Endometrial microvascular endothelial cells (primary cell): Measurements from ENCODE around the gene MEGF9. TPM values are rescaled to one million over a fixed set of nuclear protein-coding genes. Genes with fewer than 3 reads are reported as not detected.
"Not testable (repeated sequence)": the region's sequence is repeated elsewhere in the genome, so short reads cannot be mapped to it uniquely, and the experiment has no call there.

Experiments used
- in situ Hi-C: cut with HindIII; loops from 2 replicates; pipeline ENCODE4 v1.10.0; 2017; ENCODE audit warnings: low sequenced_read_pairs, low pct_unique_long_range_greater_than_20kb; ENCODE audit errors: inconsistent ontology term
- total RNA-seq: library from RNA; depleted of rRNA; stranded (reverse); fragments of >200 nt; gene quantifications from one replicate; pipeline ENCODE4 v1.2.3, GENCODE V29; 2015; ENCODE audit errors: inconsistent ontology term

The MEGF9 gene
- 10.3 TPM for total RNA-seq

DNA sequence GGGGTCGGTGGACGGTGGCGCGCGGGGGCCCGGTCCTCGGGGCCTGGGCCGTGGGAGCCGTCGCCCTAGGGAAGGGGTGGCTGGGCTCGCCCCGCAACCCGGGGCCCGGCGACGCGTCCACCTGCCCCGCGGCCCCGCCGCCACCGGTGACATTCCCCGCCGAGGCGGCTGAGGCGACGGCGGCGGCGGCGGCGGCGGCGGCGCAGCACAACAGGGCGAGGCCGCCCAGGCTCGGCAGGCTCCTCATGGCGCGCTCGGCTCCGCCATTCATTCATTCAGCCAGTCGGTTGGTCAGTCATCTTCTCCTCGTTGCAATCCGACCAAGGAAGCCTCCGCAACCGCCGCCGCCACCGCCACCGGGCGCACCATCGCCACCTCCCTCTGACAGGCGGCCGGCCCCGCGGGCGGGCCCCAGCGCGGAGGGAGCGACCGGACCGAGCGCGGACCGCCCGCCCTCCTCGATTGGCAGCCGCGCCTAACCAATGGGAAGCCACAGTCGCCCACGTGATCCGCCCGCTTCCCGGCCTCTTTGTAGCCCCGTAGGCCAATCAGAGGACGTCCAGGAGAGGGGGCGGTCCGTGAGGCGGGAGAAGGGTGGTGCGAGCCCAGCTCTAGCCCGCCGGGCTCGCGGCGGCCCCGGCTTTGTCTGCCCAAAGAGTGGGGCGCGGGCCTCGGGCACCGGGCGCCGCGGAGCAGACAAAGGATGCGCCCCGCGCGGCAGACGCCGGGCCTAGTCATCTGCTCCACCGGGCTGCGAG is at the start of gene MEGF9:
TSS of gene MEGF9 (minus strand) at position 383 of the 758 bp plus-strand sequence. CDS start at position 271, 112 bp downstream.
- in situ Hi-C loops, result no loop called here

DNA sequence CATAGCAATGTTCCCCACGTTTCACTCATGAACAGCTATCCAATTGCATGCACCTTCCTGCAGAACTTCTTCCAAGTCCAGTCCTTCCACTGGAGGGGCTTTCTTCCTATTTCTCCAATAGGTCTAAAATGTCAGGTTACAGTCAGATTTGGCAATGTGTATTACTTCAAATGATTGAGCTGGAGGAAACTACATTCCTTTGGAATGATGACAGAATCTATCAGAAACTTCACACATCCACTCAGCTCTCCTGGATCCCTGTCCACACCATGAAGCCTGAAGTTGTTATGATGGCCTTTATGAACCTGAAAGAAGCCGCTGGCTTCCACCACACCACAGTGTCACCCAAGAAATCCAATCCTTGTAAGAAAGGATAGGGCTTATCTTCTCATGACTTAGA is 46.7 kb upstream of the MEGF9 start:
- in situ Hi-C loops, result no loop called here

DNA sequence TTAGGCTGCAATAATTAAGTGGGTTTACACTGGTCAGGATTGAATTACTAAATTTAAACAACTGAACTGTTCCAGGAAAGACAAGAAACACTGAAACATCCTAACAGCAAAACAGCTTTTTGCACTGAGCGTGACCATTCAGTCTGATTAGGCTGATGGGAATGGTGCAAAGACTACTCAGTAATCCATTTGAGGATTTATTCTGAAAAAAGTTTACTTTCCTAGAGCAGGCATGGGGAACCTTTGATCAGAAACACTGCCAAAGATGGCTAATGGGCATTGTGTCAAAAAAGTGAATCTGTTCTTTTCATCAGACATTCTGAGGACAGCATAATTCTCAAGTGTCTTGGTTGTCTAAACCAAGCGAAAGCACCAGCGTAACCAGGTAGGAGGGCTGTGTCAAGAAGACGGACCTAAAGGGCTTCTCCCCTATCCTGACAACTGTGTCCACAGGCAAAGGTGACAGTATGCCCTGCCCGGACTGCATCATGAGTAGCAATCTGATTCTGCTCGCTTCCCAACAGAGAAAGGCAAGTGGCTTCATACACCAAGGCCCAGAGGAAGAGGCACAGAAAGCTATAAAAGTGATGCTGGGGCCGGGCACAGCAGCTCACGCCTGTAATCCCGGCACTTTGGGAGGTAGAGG is 45.6 kb upstream of the MEGF9 start:
- in situ Hi-C loops, result no loop called here

DNA sequence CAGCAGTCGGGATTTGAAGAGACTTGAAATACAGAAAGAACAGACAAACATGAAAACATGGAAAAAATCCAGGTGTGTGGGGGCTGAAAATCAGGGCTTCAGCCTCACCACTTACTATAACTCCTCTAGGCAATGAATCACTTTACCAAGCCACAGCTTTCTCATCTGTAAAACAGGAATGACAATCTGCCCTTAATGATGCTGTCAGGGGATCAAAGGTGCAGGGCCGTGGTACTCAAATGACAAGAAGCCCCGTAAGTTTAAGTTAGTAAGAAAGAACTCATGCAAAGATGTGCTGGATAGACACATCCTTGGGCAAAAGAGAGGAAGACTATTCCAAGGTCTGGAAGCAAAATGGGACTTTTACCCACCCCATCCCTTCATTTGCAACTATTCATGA is 44.3 kb upstream of the MEGF9 start:
- in situ Hi-C loops, result no loop called here

DNA sequence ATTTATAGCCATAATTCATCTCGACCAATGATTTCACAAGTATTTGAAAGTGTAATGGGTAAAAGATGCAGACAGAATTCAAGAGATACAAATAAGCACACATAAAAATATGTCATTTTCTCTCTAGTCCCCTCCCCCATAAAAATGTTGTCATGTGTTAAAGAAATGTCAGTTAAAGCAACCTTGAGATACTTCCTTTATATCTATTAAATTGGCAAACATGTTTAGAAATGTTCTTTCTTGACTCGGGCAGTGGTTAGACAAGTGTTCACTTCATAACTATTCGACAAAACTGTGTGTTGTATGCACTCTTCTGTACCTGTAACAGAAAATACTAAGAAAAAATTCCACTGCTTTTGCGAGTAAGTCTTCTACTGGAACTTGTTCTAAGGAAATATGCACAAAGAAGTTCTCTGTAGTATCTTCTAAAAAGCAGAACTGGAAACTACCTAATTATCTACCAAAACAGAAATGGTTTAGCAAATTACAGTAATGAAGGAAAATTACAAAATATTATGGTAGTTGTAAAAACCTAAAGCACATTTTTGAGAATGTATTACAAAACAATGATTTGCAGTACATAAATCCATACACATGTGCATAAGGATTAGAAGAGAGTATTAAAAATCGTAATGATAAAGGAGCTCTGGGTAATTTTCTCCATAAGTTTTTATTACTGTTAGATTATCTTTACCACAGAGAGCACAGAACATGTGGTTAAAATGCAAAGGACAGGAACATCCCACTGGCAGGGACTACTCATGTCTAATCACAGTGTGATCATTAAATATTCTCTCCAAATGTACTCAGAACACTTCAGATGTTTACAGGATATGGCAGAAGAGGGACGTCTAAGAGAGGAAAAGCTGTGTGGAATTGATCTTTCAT is 43.0 kb upstream of the MEGF9 start:
- in situ Hi-C loops, result no loop called here

DNA sequence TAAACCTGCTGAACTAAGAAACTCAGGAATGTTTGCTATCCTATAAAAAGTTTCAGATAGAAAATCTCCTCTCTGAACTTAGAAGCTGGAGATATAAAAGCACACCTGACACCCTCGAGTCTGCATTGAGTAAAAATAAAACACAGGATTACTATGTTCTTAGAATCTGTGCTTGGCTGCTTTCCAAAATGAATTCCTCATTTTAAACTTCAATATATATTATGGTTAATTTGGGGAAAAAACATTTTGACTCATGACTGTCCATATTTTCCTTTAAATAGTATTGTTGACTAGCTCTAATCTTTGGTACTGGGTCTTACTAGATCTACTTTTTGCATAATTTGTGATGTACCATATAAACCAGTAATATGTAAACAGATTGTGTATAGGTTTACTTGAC is 42.3 kb upstream of the MEGF9 start:
- in situ Hi-C loops, result no loop called here

DNA sequence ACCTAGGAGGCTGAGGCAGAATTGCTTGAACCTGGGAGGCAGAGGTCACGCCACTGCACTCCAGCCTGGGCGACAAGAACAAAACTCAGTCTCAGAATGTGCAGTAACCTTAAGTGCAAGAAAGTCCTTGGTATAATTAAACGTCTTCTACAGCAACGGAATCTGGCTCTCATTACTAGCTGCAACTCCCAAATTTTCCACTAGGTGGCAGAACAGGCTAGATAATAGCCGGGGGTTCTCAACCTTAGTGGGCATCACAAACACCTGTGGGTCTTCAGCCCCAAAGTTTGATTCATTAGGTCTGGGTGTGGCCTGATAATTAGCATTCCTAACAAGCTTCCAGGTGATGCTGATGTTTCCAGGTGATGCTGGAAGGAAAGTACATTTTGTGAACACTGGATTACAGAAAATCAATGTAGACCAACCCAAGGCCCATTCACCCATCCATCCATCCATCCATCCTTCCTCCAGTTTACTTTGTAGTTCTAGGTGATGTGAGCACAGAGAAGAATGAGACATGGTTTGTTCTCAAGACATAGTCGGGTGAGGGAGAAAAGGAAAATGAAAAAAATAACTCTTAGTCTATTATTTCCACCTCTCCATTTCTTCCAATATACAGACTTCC is 41.7 kb upstream of the MEGF9 start:
- in situ Hi-C loops, result no loop called here

DNA sequence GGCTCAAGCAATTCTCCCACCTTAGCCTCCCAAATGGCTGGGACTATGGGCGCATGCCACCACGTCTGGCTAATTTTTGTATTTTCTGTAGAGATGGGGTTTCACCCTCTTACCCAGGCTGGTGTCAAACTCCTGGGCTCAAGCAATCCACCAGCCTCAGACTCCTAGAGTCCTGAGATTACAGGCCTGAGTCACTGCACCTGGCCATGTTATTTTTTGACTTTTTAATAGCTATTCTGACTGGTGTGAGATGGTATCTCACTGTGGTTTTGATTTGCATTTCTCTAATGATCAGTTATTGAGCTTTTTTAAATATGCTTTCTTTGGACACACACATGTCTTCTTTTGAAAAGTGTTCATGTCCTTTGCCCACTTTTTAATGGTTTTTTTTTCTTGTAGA is 40.8 kb upstream of the MEGF9 start:
- in situ Hi-C loops, result no loop called here

DNA sequence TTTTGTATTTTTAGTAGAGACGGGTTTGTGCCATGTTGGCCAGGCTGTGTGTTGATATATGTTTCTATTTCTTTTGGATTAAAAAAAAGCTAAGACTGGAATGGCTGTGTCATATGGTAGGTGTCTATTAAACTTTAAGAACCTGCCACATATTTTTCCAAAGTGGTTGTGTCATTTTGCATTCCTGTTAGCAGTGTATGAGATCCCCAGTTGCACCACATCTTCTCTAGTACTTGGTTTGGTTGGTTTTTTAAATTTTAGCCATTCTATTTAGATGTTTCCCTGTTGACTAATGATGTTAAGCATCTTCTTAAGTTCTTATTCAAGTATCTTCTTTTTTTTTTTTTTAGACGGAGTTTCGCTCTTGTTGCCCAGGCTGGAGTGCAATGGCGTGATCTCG is 36.2 kb upstream of the MEGF9 start:
- in situ Hi-C loops, result no loop called here

DNA sequence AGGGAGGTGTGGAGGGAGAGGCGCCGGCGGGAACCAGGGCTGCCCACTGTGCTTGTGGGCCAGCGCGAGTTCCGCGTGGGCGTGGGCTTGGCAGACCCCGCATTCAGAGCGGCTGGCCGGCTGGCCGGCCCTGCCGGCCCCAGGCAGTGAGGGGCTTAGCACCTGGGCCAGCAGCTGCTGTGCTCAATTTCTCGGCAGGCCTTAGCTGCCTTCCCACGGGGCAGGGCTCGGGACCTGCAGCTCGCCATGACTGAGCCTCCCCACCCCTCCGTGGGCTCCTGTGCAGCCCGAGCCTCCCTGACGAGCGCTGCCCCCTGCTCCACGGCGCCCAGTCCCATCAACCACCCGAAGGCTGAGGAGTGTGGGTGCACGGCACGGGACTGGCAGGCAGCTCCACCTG is 32.1 kb upstream of the MEGF9 start:
- in situ Hi-C loops, result not testable (repeated sequence)

DNA sequence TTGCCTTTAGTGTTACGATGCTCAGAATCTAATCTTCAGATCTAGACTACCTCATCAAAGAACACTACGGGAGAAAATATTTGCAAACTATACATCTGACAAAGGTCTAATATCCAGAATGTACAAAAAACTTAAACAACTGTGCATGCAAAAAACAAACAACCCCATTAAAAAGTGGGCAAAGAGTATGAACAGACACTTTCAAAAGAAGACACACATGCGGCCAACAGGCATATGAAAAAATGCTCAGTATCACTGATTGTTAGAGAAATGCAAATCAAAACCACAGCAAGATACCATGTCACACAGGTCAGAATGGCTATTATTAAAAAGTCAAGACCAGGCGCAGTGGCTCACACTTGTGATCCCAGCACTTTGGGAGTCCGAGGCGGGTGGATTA is 31.0 kb upstream of the MEGF9 start:
- in situ Hi-C loops, result no loop called here

DNA sequence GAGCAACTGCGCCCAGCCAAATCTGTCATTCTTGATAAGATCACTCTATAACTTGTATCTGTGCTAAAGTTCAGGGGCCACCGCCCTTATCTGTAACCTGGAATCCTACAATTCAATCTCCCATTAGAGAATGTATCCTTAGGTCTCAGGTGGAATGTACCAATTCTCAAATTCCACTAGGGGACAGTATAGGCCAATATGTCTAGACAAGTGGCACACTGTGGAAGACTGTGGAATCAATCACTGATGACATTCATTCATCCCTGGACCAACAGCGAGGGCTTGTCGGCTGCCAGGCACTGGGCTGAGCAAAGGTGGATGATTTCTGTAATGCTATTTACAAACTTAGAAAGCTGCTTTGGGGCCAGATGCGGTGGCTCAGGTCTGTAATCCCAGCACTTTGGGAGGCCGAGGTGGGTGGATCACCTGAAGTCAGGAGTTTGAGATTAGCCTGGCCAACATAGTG is 28.7 kb upstream of the MEGF9 start:
- in situ Hi-C loops, result no loop called here

DNA sequence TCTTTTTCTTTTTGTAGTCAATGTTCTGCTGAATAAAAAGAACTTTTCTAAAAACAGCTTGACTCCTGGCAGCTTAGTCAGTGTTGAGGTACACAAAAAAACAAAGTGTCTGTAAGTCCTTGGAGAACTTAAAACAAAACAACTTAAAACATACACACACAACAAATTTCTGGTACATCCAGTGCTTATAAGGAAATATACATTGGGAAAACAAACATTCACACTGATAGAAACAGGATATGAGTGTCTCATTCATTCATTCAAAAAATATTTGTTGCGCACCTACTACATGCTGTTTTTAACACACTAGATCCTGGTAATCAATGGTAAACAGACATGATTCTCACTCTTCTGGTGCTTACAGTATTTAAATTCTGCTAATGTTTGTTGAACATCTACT is 27.4 kb upstream of the MEGF9 start:
- in situ Hi-C loops, result no loop called here

DNA sequence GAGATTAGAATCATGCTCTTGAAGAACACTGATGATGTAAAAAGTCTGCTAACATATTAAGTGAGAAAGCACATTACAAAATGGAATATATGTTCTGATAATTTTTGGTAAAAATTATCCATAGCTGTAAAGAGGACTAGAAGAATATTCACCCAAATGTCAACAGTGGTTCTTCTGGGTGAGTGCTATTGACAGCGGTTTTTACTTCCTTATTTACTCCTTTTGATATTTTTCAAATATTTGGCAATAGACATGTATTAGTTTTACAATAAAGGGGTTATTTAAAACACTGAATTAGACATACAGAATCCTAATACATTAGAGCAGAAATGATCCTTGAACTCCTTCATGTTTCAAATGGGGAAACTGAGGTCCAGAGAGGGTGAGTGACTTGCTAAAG is 26.9 kb upstream of the MEGF9 start:
- in situ Hi-C loops, result no loop called here

DNA sequence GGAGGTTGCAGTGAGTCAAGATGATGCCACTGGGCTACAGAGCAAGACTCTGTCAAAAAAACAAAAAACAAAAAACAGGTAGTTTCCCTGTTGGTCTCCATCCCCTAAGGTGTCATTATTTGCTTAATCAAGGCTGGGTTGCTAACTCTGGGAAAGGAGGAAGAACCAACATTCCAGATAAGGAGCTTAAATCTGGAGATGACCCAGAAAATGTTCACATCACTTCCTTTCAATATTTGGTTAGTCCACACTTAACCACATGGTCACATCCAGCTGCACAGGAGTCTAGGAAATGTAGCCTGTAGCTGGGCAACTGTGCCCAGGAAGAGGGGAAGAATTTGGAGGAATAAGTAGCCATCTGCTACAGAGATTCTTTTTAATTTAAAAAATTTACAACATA is 25.9 kb upstream of the MEGF9 start:
- in situ Hi-C loops, result no loop called here

DNA sequence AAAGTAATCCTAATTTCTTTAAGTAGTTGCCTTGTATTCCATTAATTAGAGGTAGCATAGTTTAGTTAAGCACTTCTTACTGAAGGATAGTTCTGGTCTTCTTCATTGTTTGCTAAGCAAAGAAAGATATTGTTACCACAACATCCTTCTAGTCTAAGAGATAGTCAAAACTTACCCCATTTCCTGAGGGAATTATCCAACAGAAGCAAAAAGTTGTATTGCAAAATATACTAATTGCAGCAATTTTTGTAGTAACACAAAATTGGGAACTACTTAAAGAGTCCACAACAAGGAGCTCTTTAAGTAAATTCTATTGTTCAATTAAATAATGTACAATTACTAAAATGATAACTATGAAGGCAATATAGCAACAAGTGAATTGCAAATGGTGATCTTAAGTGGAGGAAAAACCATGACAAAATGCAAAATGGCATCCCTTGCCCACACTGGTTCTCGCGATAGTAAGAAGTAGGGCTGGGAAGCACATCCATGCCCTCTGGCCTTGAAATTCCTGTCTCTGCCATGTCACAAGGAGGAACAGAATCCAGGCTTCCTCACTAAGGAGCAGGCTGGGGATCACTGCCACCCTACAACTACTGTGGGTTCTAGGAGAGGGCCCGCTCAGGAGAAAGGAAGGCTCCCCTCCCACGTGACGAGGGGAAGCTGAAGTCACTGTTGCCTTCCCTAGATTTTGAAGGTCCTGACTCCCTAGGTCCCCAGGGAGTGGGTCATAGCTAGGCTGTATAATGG is 23.3 kb upstream of the MEGF9 start:
- in situ Hi-C loops, result no loop called here

DNA sequence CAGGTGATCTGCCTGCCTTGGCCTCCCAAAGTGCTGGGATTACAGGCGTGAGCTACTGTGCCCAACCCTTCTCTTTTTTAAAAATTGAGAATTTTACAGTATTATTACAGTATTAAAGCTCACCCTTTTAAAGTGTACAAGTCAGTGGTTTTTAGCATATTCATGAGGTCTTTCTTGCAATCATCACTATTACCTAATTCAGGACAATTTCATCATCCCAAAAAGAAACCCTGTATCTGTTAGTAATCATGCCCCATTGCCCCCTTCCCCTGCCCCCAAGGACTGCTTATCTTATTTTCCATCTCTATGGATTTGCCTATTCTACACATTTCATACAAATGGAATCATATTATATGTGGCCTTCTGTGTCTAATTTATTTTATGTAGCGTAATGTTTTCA is 22.6 kb upstream of the MEGF9 start:
- in situ Hi-C loops, result no loop called here

DNA sequence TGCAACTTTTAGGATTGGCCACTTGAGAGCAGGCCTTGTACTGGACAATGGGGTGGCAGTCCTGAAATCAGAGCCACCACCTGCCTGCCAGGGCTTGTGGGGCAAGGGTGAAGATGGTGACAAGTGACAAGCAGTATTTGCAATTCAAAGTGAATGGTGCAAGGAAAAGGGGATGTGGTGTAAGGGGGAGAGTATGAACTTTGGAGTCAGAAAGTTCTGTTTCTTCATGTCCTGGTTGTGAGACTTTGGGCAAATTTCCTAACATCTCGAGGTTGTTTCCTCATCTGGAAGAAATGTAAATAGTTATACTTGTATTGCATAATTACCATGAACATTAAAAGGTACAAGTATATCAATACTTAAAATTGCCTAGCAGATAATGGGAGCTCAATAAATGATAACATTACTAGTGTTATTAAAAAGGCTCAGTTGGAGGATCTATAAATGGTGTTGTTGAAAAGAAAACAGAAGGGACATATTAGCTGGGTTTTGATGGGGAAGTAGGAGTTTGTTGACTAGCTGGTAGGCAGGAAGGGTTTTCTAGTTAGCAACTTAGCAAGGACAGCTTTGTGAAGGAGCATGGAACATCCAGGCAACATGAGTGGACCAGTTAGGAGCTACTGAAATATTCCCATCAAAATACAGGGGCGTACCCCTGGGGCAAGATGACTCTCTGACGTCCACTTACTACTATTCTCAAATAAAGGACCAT is 21.3 kb upstream of the MEGF9 start:
- in situ Hi-C loops, result no loop called here
